Caco-2 (cell line): ENCODE measurements around the gene APOA1. TPM values are rescaled to one million over a fixed set of nuclear protein-coding genes. Genes with fewer than 3 reads are reported as not detected.

Source experiments
- BruUV-seq: library from RNA; stranded (reverse); fragments of 400-500 nt; replicated peaks from 2 replicates; lab custom pipeline; 2021; lab: Mats Ljungman, UMichigan
- CTCF ChIA-PET: fragments of 300-600 bp; sonication (Branson Sonifier 250); formaldehyde crosslinking; loops from one replicate; lab custom pipeline; 2022; ENCODE audit warnings: antibody characterized with exemption; lab: Charles Lee
- POLR2A ChIA-PET: fragments of 300-600 bp; sonication (Branson Sonifier 250); formaldehyde crosslinking; loops from one replicate; lab custom pipeline; 2022; ENCODE audit warnings: antibody characterized with exemption; lab: Charles Lee
- DNase-seq, 2 experiments: peaks; one replicate each; pipeline versions ENCODE4 v3.0.0 to v3.0.0-alpha.2; 2020 to 2022
- H3K27me3 ChIP-seq: replicated peaks from 2 replicates; pipeline ENCODE4 v1.6.0; 2011; ENCODE audit warnings: low read length; ENCODE audit not compliant: control insufficient read depth, insufficient read depth
- H3K36me3 ChIP-seq: 2 replicates; pipeline ENCODE4 v1.5.1; 2011; ENCODE audit warnings: low read length; ENCODE audit not compliant: control insufficient read depth, insufficient read depth
- H3K4me1 ChIP-seq: fragments of 250-450 bp; sonication (Bioruptor Pico); 2 replicates; pipeline ENCODE4 v1.5.1; 2020; ENCODE audit warnings: mild to moderate bottlenecking
- H3K4me3 ChIP-seq: 2 replicates; pipeline ENCODE4 v1.5.1; 2011; ENCODE audit warnings: low read depth, mild to moderate bottlenecking, control low read depth, low read length
- H3K9me3 ChIP-seq: fragments of 250-450 bp; sonication (Bioruptor Pico); 2 replicates; pipeline ENCODE4 v1.5.1; 2020; ENCODE audit warnings: mild to moderate bottlenecking, moderate library complexity
- H3K27ac Mint-ChIP-seq: one replicate; pipeline ENCODE4 v1.8.0; 2022; ENCODE audit warnings: mixed read lengths; ENCODE audit not compliant: unreplicated experiment
- H3K27me3 Mint-ChIP-seq: one replicate; pipeline ENCODE4 v1.8.0; 2022; ENCODE audit warnings: mixed read lengths; ENCODE audit not compliant: insufficient read depth, unreplicated experiment
- H3K36me3 Mint-ChIP-seq: one replicate; pipeline ENCODE4 v1.8.0; 2022; ENCODE audit warnings: mild to moderate bottlenecking, mixed read lengths; ENCODE audit not compliant: insufficient read depth, unreplicated experiment
- H3K4me1 Mint-ChIP-seq: one replicate; pipeline ENCODE4 v1.8.0; 2022; ENCODE audit warnings: low read depth, mixed read lengths; ENCODE audit not compliant: unreplicated experiment
- H3K4me3 Mint-ChIP-seq: one replicate; pipeline ENCODE4 v1.8.0; 2022; ENCODE audit warnings: mild to moderate bottlenecking, moderate library complexity, mixed read lengths; ENCODE audit not compliant: unreplicated experiment
- H3K9me3 Mint-ChIP-seq: one replicate; pipeline ENCODE4 v1.8.0; 2022; ENCODE audit warnings: mixed read lengths; ENCODE audit not compliant: unreplicated experiment
- intact Hi-C: fragments of 100-400 bp; cut with micrococcal nuclease; formaldehyde crosslinking; loops from one replicate; pipeline ENCODE4 v1.10.0; 2022; ENCODE audit not compliant: unreplicated experiment
- total RNA-seq: library from RNA; stranded (reverse); gene quantifications from 2 replicates; pipeline ENCODE4 v1.2.3, GENCODE V29; 2022
- TF ChIP-seq, protein P1 (sequence below), 2 experiments: fragments of 200-600 bp in 1 of 2; IDR thresholded peaks; 1 replicate in 1 of 2; 2 replicates in 1 of 2; pipeline versions ENCODE4 v1.5.1 to v1.8.0; 2011 to 2022; ENCODE audit warnings: antibody characterized with exemption in 1 of 2, control low read depth in 1 of 2, inconsistent platforms in 1 of 2, low read depth in 1 of 2, low read length in 1 of 2, mild to moderate bottlenecking in 1 of 2, moderate library complexity in 1 of 2; ENCODE audit not compliant: insufficient read depth in 1 of 2, severe bottlenecking in 1 of 2, unreplicated experiment in 1 of 2

APOA1 gene
- total RNA-seq, 1 experiment from 2014 or later: 913 TPM

GRCh38 chr11:116866804-116867455 lies 29.5 kb upstream of the APOA1 start:
- Mint-ChIP-seq H3K4me3 (no peak overlapping the region), H3K27me3 (no peaks in the 10 kb centered on the region), H3K9me3 (no peaks in the 10 kb centered on the region), H3K27ac (no peak overlapping the region), H3K36me3 (peaks cover 58% of the 10 kb centered on the region), H3K4me1 (no peaks in the 10 kb centered on the region)
- intact Hi-C loops: no loop called here
- no peaks in the 10 kb centered on the region for H3K9me3 ChIP-seq
- no peak overlapping the region for H3K4me3 ChIP-seq
- no peaks in the 10 kb centered on the region for H3K27me3 ChIP-seq
- H3K36me3 ChIP-seq: peaks cover 10% of the 10 kb centered on the region; the same call in 1 of the 2 replicates
- no peak for DNase-seq
- TF ChIP-seq, protein P1, sequence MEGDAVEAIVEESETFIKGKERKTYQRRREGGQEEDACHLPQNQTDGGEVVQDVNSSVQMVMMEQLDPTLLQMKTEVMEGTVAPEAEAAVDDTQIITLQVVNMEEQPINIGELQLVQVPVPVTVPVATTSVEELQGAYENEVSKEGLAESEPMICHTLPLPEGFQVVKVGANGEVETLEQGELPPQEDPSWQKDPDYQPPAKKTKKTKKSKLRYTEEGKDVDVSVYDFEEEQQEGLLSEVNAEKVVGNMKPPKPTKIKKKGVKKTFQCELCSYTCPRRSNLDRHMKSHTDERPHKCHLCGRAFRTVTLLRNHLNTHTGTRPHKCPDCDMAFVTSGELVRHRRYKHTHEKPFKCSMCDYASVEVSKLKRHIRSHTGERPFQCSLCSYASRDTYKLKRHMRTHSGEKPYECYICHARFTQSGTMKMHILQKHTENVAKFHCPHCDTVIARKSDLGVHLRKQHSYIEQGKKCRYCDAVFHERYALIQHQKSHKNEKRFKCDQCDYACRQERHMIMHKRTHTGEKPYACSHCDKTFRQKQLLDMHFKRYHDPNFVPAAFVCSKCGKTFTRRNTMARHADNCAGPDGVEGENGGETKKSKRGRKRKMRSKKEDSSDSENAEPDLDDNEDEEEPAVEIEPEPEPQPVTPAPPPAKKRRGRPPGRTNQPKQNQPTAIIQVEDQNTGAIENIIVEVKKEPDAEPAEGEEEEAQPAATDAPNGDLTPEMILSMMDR (IDR thresholded peaks at IDR 0.05; ENCODE audit: insufficient read depth in 1 of 2, low read depth in 1 of 2, low read length in 1 of 2, severe bottlenecking in 1 of 2, unreplicated experiment in 1 of 2): no peak
- ChIA-PET POLR2A (no interaction called here), CTCF (interaction anchor here (1.3 kb wide), 1 partner anchor 76 kb away, joined by 4 read pairs; the partner anchor contains the start of gene APOA5)
- no TSS peak for BruUV-seq
- peaks cover 5% of the 10 kb centered on the region; the same call in 1 of the 2 replicates for H3K4me1 ChIP-seq

DNA sequence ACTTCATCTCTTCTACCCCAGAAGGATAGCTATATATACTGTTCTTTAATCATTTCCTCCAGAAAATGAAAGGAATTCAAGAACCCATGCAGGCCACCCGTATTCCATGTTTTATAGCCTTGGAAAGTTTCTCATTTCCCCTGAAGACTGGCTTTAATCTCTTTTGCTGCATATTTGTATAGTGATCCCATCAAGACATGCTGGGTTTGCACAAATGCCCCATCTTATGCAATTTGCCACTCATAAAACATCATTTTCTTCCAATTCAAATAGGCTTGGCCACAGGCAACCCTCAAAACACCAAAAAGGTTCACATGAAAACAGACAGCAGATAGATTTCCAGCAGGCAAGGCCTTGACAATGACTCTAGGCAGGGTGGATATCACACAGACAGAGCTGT lies 28.3 kb upstream of the APOA1 start:
- no TSS peak for BruUV-seq
- H3K9me3 Mint-ChIP-seq: no peaks in the 10 kb centered on the region
- H3K36me3 Mint-ChIP-seq: peaks cover 56% of the 10 kb centered on the region

DNA sequence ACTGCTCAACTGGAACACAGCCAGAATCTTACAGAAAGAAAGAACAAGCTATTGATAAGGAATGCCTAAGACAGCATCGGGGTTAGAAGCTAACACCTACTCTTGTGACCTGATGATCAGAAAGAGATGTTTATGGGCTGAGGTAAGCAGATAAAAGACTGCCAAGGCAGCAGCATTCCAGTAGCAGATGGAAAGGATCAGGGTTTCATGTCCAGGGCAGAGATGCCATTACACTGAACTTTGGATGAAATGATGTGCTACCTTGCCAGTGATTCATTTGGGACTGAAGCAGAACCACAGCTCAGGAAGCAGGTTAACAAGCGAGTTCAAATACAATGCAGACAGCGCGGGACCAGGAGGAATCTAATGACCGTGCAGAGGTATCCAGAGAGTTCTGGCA lies 27.1 kb upstream of the APOA1 start:
- peaks cover 50% of the 10 kb centered on the region for H3K36me3 Mint-ChIP-seq
- H3K9me3 Mint-ChIP-seq: no peaks in the 10 kb centered on the region
- no peaks in the 10 kb centered on the region for H3K4me1 Mint-ChIP-seq
- ChIA-PET CTCF (interaction anchor here (0.5 to 1.0 kb wide), 3 partner anchors 73 to 316 kb away, joined by 3 to 4 read pairs (median 3); partner anchors contain the start of gene APOA5), POLR2A (interaction anchor here (0.5 kb wide), 1 partner anchor 28 kb away, joined by 5 read pairs; no protein-coding TSS in a partner anchor)
- no peak overlapping the region for H3K27ac Mint-ChIP-seq
- no peak for DNase-seq
- H3K4me1 ChIP-seq: peaks cover 5% of the 10 kb centered on the region; the same call in 1 of the 2 replicates
- no peaks in the 10 kb centered on the region for H3K27me3 Mint-ChIP-seq
- intact Hi-C loops: no loop called here
- TF ChIP-seq, protein P1 (IDR thresholded peaks at IDR 0.05; ENCODE audit: insufficient read depth in 1 of 2, low read depth in 1 of 2, low read length in 1 of 2, severe bottlenecking in 1 of 2, unreplicated experiment in 1 of 2): no peak
- no TSS peak for BruUV-seq
- no peak overlapping the region for H3K4me3 Mint-ChIP-seq
- no peak overlapping the region for H3K4me3 ChIP-seq
- H3K9me3 ChIP-seq: no peaks in the 10 kb centered on the region
- H3K27me3 ChIP-seq: no peaks in the 10 kb centered on the region
- H3K36me3 ChIP-seq: peaks cover 10% of the 10 kb centered on the region

More for the DNA sequence above, 28.3 kb upstream of the APOA1 start:
- CTCF ChIA-PET: interaction anchor here (1.0 kb wide), 1 partner anchor 74 kb away, joined by 3 read pairs; the partner anchor contains the start of gene APOA5
- no peaks in the 10 kb centered on the region for H3K4me1 Mint-ChIP-seq
- Histone ChIP-seq H3K4me1 (peaks cover 5% of the 10 kb centered on the region; the same call in 1 of the 2 replicates), H3K27me3 (no peaks in the 10 kb centered on the region), H3K9me3 (no peaks in the 10 kb centered on the region), H3K36me3 (peaks cover 12% of the 10 kb centered on the region), H3K4me3 (no peak overlapping the region)
- H3K27me3 Mint-ChIP-seq: no peaks in the 10 kb centered on the region
- POLR2A ChIA-PET: no interaction called here
- TF ChIP-seq, protein P1 (IDR thresholded peaks at IDR 0.05; ENCODE audit: insufficient read depth in 1 of 2, low read depth in 1 of 2, low read length in 1 of 2, severe bottlenecking in 1 of 2, unreplicated experiment in 1 of 2): no peak
- intact Hi-C loops: no loop called here
- no peak overlapping the region for H3K27ac Mint-ChIP-seq
- DNase-seq: no peak
- H3K4me3 Mint-ChIP-seq: no peak overlapping the region
